Measurements from ENCODE around the gene DMGDH. TPM values are rescaled to one million over a fixed set of nuclear protein-coding genes. Genes with fewer than 3 reads are reported as not detected.

DMGDH gene
- total RNA-seq, 2 experiments from 2014 or later, result 0.45 to 1.3 TPM

DNA sequence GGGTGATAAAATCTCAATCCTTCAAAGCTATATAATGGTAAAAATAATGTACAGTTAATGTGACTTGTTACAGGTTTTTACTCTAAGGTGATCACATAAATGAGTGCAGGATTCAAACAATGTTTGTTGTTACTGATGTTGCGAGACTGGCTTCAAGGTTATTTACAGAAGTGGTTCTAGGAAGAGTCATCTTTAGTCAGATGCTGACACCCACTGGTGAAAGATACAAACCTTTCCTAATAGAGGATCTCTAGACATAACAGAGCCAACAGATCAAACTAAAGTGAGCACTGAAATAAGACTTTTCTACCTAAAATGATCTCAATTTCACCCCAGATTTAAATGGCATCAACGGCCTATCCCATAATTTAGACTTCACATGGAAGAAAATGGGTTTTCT lies 104.6 kb downstream of the DMGDH start:
- H3K27ac Mint-ChIP-seq, result no peak overlapping the region
- intact Hi-C loops (cut with micrococcal nuclease), result no loop called here
- ChIA-PET POLR2A (no interaction called here), CTCF (interaction anchor here (1.1 to 2.7 kb wide), 4 partner anchors 18 to 79 kb away, joined by 3 to 8 read pairs (median 5); no protein-coding TSS in a partner anchor)
- ATAC-seq (no peak), DNase-seq (no peak)
- no peaks in the 10 kb centered on the region for H3K27me3 Mint-ChIP-seq
- peaks cover 14% of the 10 kb centered on the region for H3K36me3 Mint-ChIP-seq (ENCODE audit: low read depth)
- H3K4me1 Mint-ChIP-seq (ENCODE audit: low read depth), result no peaks in the 10 kb centered on the region
- H3K9me3 Mint-ChIP-seq, result no peaks in the 10 kb centered on the region
- H3K4me3 Mint-ChIP-seq, result no peak overlapping the region
- TF ChIP-seq, protein P1, sequence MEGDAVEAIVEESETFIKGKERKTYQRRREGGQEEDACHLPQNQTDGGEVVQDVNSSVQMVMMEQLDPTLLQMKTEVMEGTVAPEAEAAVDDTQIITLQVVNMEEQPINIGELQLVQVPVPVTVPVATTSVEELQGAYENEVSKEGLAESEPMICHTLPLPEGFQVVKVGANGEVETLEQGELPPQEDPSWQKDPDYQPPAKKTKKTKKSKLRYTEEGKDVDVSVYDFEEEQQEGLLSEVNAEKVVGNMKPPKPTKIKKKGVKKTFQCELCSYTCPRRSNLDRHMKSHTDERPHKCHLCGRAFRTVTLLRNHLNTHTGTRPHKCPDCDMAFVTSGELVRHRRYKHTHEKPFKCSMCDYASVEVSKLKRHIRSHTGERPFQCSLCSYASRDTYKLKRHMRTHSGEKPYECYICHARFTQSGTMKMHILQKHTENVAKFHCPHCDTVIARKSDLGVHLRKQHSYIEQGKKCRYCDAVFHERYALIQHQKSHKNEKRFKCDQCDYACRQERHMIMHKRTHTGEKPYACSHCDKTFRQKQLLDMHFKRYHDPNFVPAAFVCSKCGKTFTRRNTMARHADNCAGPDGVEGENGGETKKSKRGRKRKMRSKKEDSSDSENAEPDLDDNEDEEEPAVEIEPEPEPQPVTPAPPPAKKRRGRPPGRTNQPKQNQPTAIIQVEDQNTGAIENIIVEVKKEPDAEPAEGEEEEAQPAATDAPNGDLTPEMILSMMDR (IDR thresholded peaks at IDR 0.05), result peak; percentile 42

DNA sequence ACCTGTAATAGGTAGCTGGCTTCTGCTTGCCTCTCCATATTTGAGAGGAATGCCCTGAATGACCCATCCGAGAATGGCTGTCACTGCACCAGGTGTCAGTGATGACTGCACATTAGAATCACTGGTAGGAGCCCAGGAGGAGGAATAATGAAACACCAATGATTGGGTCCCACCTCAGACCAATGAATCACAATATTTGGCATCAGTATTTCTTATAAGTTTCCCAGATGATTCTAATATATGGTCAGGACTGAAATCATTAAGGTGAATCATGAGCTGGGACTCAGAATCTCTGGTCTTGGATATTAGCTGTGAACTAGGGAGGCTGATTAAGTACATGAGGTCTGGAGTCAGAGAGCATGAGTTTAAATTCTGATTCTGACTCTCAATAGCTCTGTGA lies 107.7 kb downstream of the DMGDH start:
- H3K4me1 Mint-ChIP-seq (ENCODE audit: low read depth), result no peaks in the 10 kb centered on the region
- CTCF ChIA-PET, result interaction anchor here (1.3 to 1.6 kb wide), 2 partner anchors 22 to 63 kb away, joined by 4 to 5 read pairs; no protein-coding TSS in a partner anchor
- intact Hi-C loops (cut with micrococcal nuclease), result no loop called here
- TF ChIP-seq, protein P1 (IDR thresholded peaks at IDR 0.05), result no peak
- peaks cover 10% of the 10 kb centered on the region for H3K36me3 Mint-ChIP-seq (ENCODE audit: low read depth)
- POLR2A ChIA-PET, result no interaction called here
- DNase-seq, result no peak
- H3K4me3 Mint-ChIP-seq, result no peak overlapping the region
- ATAC-seq, result no peak
- H3K27ac Mint-ChIP-seq, result no peak overlapping the region
- H3K9me3 Mint-ChIP-seq, result no peaks in the 10 kb centered on the region
- no peaks in the 10 kb centered on the region for H3K27me3 Mint-ChIP-seq

DNA sequence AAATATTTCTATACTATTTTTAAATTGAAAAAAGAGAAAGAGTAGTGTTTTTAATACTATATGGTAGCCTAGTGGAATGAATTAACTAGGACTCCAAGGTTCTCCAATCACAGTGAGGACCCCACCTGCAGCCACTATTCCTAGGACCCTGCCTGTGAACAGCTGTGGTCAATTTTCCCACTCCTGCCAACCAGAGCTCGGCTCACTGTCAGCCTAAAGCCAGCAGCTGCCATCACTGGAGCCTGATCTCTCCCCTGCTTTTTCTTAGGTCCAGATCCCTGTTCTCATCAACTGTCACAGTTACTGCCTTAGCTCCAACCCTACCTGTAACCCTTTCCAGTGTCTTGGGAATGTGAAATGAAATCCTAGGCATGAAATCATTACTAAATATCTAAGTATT lies 109.7 kb downstream of the DMGDH start:
- no peak overlapping the region for H3K4me3 Mint-ChIP-seq
- POLR2A ChIA-PET, result interaction anchor here (0.6 kb wide), 1 partner anchor 587 kb away, joined by 3 read pairs; no protein-coding TSS in a partner anchor
- peaks cover 18% of the 10 kb centered on the region for H3K36me3 Mint-ChIP-seq (ENCODE audit: low read depth)
- intact Hi-C loops (cut with micrococcal nuclease), result no loop called here
- CTCF ChIA-PET, result no interaction called here
- no peaks in the 10 kb centered on the region for H3K27me3 Mint-ChIP-seq
- TF ChIP-seq, protein P1 (IDR thresholded peaks at IDR 0.05), result no peak
- DNase-seq, result no peak
- no peaks in the 10 kb centered on the region for H3K9me3 Mint-ChIP-seq
- no peaks in the 10 kb centered on the region for H3K4me1 Mint-ChIP-seq (ENCODE audit: low read depth)
- ATAC-seq, result no peak
- H3K27ac Mint-ChIP-seq, result no peak overlapping the region

DNA sequence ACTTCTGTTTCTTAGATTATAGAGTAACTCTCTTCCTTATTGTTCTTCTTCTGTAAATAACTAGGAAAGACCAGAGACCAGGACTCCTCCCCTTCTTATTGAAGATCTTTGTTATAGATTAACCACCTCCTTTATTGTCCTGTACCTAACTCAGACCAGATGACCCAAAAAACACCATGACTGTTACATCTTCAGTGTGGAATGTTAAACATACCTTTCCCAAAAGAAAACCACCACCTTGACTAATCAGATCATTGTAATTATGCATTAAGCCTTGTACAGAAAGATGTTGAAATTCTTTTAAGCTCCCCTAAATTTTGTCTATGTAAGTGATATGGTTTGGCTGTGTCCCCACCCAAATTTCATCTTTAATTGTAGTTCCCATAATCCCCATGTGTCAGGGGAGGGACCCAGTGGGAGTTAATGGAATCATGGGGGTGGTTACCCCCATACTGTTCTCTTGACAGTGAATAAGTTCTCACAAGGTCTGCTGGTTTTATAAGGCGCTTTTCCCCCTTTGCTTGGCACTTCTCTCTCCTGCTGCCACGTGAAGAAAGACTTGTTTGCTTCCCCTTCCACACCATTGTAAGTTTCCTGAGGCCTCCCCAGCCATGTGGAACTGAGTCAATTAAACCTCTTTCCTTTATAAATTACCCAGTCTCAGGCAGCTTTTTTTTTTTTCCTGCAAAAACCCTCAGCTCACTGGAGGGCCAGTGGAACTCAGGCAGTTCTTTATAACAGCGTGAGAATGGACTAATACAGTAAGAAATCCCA lies 110.6 kb downstream of the DMGDH start:
- ChIA-PET POLR2A (no interaction called here), CTCF (no interaction called here)
- Mint-ChIP-seq H3K27me3 (no peaks in the 10 kb centered on the region), H3K27ac (no peak overlapping the region), H3K9me3 (no peaks in the 10 kb centered on the region), H3K4me3 (no peak overlapping the region), H3K36me3 (ENCODE audit: low read depth) (peaks cover 12% of the 10 kb centered on the region), H3K4me1 (ENCODE audit: low read depth) (no peaks in the 10 kb centered on the region)
- no peak for DNase-seq
- no peak for ATAC-seq
- intact Hi-C loops (cut with micrococcal nuclease), result no loop called here
- TF ChIP-seq, protein P1 (IDR thresholded peaks at IDR 0.05), result no peak

DNA sequence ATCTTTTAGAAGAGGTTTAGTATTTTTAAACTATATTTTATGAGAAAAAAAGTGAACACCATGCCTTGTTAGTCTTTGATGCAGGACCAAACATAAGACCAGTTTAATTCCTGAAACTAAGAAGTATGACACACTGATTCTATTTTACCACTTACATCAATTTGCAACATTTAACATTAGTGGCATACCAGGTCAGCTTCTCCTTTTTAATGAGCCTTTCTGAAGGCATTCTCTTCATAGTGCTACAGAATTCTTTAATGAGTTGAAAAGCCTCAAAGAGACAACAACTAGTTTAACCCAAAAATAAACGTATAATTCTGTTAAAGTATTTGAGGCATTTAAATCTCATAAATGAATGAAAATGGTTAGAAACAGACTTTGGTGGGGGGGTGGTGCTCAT lies 112.6 kb downstream of the DMGDH start:
- H3K36me3 Mint-ChIP-seq (ENCODE audit: low read depth), result peaks cover 8% of the 10 kb centered on the region
- H3K27me3 Mint-ChIP-seq, result no peaks in the 10 kb centered on the region
- TF ChIP-seq, protein P1 (IDR thresholded peaks at IDR 0.05), result no peak
- no peak overlapping the region for H3K27ac Mint-ChIP-seq
- DNase-seq (no peak), ATAC-seq (no peak)
- ChIA-PET CTCF (no interaction called here), POLR2A (no interaction called here)
- no peak overlapping the region for H3K4me3 Mint-ChIP-seq
- H3K4me1 Mint-ChIP-seq (ENCODE audit: low read depth), result peaks cover 6% of the 10 kb centered on the region
- intact Hi-C loops (cut with micrococcal nuclease), result no loop called here
- H3K9me3 Mint-ChIP-seq, result no peaks in the 10 kb centered on the region

Measured in activated CD8-positive, alpha-beta T cell treated with anti-CD3 and anti-CD28 coated beads for 36 hours (primary cell).